ENCODE measurements around the gene EVPLL.
"Not testable (repeated sequence)": the region's sequence is repeated elsewhere in the genome, so short reads cannot be mapped to it uniquely, and the experiment has no call there.

DNA sequence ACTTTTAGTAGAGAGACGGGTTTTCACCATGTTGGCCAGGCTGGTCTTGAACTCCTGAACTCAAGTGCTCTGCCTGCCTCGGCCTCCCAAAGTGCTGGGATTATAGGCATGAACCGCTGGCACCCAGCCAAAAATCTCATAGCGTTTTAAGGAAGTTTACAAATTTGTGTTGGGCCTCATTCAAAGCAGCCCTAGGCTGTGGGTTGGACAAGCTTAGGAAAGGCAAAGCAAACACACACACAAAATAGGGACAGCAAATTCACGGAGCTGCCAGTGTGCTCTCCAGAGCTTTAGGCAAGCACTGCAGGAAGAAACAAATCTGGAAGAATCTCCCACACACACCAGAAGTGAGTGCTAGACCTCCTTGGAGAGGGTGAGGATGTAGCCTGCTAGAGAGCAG, 25.6 kb downstream of the EVPLL start:
- TF ChIP-seq RAD21 (IDR thresholded peaks at IDR 0.05; ENCODE audit: low read length); FOSL2 (IDR thresholded peaks at IDR 0.05; ENCODE audit: borderline replicate concordance, low read depth); RCOR1 (IDR thresholded peaks at IDR 0.05; ENCODE audit: low read length); YY1 (IDR thresholded peaks at IDR 0.05; ENCODE audit: low read depth); EP300 (IDR thresholded peaks at IDR 0.05; ENCODE audit: borderline replicate concordance in 1 of 2, low read depth in 1 of 2, low read length in 1 of 2); SMC3 (IDR thresholded peaks at IDR 0.05; ENCODE audit: low read depth, low read length): not testable (repeated sequence)
- TF ChIP-seq, protein P1, sequence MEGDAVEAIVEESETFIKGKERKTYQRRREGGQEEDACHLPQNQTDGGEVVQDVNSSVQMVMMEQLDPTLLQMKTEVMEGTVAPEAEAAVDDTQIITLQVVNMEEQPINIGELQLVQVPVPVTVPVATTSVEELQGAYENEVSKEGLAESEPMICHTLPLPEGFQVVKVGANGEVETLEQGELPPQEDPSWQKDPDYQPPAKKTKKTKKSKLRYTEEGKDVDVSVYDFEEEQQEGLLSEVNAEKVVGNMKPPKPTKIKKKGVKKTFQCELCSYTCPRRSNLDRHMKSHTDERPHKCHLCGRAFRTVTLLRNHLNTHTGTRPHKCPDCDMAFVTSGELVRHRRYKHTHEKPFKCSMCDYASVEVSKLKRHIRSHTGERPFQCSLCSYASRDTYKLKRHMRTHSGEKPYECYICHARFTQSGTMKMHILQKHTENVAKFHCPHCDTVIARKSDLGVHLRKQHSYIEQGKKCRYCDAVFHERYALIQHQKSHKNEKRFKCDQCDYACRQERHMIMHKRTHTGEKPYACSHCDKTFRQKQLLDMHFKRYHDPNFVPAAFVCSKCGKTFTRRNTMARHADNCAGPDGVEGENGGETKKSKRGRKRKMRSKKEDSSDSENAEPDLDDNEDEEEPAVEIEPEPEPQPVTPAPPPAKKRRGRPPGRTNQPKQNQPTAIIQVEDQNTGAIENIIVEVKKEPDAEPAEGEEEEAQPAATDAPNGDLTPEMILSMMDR (IDR thresholded peaks at IDR 0.05), result not testable (repeated sequence)
- TF ChIP-seq, protein P2, sequence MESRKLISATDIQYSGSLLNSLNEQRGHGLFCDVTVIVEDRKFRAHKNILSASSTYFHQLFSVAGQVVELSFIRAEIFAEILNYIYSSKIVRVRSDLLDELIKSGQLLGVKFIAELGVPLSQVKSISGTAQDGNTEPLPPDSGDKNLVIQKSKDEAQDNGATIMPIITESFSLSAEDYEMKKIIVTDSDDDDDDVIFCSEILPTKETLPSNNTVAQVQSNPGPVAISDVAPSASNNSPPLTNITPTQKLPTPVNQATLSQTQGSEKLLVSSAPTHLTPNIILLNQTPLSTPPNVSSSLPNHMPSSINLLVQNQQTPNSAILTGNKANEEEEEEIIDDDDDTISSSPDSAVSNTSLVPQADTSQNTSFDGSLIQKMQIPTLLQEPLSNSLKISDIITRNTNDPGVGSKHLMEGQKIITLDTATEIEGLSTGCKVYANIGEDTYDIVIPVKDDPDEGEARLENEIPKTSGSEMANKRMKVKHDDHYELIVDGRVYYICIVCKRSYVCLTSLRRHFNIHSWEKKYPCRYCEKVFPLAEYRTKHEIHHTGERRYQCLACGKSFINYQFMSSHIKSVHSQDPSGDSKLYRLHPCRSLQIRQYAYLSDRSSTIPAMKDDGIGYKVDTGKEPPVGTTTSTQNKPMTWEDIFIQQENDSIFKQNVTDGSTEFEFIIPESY (IDR thresholded peaks at IDR 0.05; ENCODE audit: borderline replicate concordance, low read depth), result not testable (repeated sequence)
